BE2C (cell line): ENCODE measurements around the gene PICK1.

ENCODE experiments used
- DNase-seq: peaks from one replicate; pipeline ENCODE4 v3.0.0-alpha.2; 2020
- H3K27me3 ChIP-seq: fragments of 250-450 bp; sonication (Bioruptor Pico); 2 replicates; pipeline ENCODE4 v1.5.1; 2020; ENCODE audit warnings: mild to moderate bottlenecking
- H3K36me3 ChIP-seq: fragments of 250-450 bp; sonication (Bioruptor Pico); 2 replicates; pipeline ENCODE4 v1.5.1; 2020; ENCODE audit warnings: mild to moderate bottlenecking
- H3K4me1 ChIP-seq: fragments of 250-450 bp; sonication (Bioruptor Pico); 2 replicates; pipeline ENCODE4 v1.5.1; 2020
- H3K4me3 ChIP-seq: 2 replicates; pipeline ENCODE4 v1.5.1; 2011; ENCODE audit warnings: low read depth, low read length
- H3K9me3 ChIP-seq: fragments of 250-450 bp; sonication (Bioruptor Pico); 2 replicates; pipeline ENCODE4 v1.5.1; 2020
- TF ChIP-seq, protein P1 (sequence below): IDR thresholded peaks from 2 replicates; pipeline ENCODE4 v1.5.1; 2012; ENCODE audit warnings: mild to moderate bottlenecking, low read depth, low read length

Gene PICK1

DNA sequence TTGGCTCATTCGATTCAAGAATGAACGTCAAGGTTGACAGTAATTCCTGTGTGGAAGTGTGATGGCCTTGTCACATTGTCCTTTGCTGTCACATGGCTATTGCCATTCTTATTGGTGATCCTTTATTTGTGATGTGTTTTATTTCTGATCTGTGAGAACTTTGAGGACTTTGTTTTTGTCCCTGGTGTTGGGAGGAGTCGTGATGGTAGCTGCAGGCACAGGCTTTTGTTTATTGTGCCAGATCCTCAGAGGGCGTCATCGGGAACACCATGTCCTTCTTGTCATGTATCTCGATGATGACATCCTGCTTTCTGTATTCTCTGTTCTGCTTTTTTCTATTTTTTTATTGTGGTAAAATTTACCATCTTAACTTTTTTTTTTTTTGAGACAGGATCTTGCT is 5.6 kb downstream of the PICK1 start:
- H3K27me3 ChIP-seq, result no peaks in the 10 kb centered on the region
- TF ChIP-seq, protein P1, sequence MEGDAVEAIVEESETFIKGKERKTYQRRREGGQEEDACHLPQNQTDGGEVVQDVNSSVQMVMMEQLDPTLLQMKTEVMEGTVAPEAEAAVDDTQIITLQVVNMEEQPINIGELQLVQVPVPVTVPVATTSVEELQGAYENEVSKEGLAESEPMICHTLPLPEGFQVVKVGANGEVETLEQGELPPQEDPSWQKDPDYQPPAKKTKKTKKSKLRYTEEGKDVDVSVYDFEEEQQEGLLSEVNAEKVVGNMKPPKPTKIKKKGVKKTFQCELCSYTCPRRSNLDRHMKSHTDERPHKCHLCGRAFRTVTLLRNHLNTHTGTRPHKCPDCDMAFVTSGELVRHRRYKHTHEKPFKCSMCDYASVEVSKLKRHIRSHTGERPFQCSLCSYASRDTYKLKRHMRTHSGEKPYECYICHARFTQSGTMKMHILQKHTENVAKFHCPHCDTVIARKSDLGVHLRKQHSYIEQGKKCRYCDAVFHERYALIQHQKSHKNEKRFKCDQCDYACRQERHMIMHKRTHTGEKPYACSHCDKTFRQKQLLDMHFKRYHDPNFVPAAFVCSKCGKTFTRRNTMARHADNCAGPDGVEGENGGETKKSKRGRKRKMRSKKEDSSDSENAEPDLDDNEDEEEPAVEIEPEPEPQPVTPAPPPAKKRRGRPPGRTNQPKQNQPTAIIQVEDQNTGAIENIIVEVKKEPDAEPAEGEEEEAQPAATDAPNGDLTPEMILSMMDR, result no peak
- H3K9me3 ChIP-seq, result no peaks in the 10 kb centered on the region
- no peaks in the 10 kb centered on the region for H3K4me1 ChIP-seq
- H3K4me3 ChIP-seq, result no peak overlapping the region
- DNase-seq, result no peak
- no peaks in the 10 kb centered on the region for H3K36me3 ChIP-seq

DNA sequence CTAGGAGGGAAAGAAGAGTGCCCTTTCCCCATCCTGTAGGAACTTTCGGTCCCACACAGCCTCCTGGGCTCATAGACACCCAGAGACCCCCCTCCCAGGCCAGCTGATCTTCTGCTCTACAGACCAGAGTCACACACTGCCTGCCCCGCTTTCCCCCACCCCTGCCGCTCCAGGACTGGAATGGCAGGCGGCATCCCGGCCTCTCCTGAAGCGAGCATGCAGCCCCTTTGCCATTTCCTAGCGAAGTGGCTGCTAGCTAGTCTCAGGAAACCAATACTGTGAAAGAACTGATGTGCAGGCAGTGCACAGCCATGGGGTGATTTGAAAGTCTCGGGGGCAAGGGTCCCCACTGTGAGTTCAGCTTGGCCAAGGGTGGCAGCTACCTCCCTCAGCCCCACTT is 8.3 kb downstream of the PICK1 start:
- Histone ChIP-seq H3K9me3 (no peaks in the 10 kb centered on the region), H3K36me3 (no peaks in the 10 kb centered on the region), H3K27me3 (no peaks in the 10 kb centered on the region), H3K4me3 (no peak overlapping the region), H3K4me1 (no peaks in the 10 kb centered on the region)
- DNase-seq, result no peak
- TF ChIP-seq, protein P1, result no peak

DNA sequence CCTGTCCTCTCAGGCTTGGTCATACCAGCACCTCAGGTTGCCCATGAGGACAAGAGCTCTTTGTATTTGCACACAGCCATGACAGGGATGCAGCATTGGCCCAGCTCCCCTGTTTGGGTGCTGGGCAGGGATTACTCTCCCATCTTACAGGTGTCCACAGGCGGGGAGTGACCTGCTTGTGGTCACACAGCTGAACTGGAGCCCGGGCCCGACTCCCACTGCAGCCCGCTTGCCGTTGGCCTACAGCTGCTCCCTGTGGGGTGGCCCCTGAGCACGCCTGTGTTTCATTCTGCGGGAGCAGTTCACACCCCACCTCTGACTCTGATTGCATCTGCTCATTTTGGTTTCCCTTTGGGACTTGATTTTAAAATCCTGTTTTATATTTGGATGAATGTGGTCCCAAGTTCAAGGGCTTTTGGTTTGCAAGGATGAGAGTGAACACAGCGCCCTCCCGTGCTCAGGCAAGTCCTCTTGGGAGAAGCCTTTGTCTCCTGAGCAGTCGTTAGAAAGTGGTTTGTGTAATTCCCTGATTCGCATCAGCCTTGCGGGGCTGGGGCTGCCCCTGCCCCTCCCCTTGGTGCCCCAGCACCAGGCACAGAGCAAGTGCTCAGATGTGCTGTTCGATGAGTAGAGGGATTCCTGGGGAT is 9.3 kb downstream of the PICK1 start:
- TF ChIP-seq, protein P1, result no peak; the same call in none of the 2 replicates
- H3K36me3 ChIP-seq, result no peaks in the 10 kb centered on the region
- H3K4me3 ChIP-seq, result no peak overlapping the region
- no peaks in the 10 kb centered on the region for H3K27me3 ChIP-seq
- DNase-seq, result no peak
- no peaks in the 10 kb centered on the region for H3K9me3 ChIP-seq
- no peaks in the 10 kb centered on the region for H3K4me1 ChIP-seq

- no peaks in the 10 kb centered on the region for H3K9me3 ChIP-seq
- no peaks in the 10 kb centered on the region for H3K27me3 ChIP-seq
- TF ChIP-seq, protein P1, result no peak
- no peak for DNase-seq
- H3K4me1 ChIP-seq, result no peaks in the 10 kb centered on the region
- H3K4me3 ChIP-seq, result no peak overlapping the region
- no peaks in the 10 kb centered on the region for H3K36me3 ChIP-seq
Measured at GRCh38 chr22:38067028-38067415, 9.8 kb downstream of the PICK1 start.

DNA sequence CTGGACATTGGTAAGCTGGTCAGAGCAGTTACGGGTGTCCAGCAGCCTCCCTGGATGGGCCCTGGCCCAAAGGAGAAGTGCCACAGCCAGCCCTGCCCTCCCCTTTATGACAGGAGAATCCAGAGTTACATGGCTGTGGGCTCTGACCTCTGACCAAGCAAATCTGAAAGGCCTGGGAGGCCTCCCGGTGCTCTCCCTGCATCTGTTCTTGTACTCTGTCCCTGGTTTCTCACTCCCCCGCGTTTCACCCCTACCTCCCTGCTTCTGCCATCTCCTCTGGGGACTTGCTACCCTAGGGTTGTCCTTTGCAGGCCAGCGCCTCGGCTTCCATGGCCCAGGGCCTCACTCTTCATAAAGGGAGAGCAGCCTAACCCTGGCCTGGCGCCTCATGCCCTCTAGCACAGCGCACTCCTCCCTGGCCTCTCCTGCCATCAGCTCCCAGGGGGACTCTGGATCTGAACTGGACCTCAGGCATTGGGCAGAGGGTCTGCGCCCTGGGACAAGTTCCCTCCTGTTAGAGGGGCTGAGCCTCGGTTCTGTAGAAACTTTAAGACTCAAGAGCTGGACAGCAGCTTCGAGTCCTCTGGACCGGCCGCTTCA is 10.7 kb downstream of the PICK1 start:
- DNase-seq, result no peak
- Histone ChIP-seq H3K4me1 (no peaks in the 10 kb centered on the region), H3K4me3 (no peak overlapping the region), H3K27me3 (no peaks in the 10 kb centered on the region), H3K9me3 (no peaks in the 10 kb centered on the region), H3K36me3 (no peaks in the 10 kb centered on the region; the same call in 1 of the 2 replicates)
- TF ChIP-seq, protein P1, result no peak

DNA sequence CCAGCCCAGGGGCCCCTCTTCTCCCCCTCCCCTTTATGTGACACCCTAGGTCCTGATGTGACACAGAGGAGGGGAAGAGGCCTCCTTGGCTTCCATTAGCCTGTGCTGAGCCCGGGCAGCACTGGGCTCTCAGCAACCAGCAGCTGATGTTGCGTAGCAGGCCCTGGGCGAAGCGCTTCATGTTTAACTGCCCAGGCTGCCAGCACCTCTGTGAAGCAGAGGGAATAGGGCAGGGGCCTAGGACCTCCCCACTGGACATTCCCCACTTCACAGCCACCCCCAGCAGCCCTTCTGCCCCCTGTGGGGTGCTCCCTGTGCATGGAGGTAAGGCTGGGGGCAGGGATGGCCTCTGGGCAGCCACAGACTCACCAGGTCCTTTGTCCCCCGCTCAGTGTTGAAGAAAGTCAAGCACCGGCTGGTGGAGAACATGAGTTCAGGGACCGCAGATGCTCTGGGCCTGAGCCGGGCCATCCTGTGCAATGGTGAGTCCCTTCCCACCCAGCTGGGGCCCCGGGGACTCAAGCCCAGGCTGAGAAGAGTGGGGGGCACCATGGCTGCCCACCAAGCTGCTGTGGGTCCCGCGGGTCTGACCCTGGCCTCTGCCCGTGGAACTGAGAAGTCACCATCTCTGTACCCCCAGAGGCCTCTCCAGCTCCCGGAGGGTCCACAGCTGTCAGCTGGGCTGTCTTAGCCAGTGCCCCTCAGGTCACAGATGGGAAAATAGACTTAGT is 11.6 kb downstream of the PICK1 start:
- Histone ChIP-seq H3K4me3 (no peak overlapping the region), H3K4me1 (no peaks in the 10 kb centered on the region), H3K9me3 (no peaks in the 10 kb centered on the region), H3K27me3 (no peaks in the 10 kb centered on the region), H3K36me3 (no peaks in the 10 kb centered on the region; the same call in 1 of the 2 replicates)
- TF ChIP-seq, protein P1, result no peak
- DNase-seq, result no peak
